Trophoblast cell (in vitro differentiated cells and primary cell): Measurements from ENCODE around the gene OR2W1.

ENCODE experiments used
- DNase-seq, 2 donors: peaks; one replicate each; pipeline ENCODE4 v3.0.0-alpha.2; 2016
- H2AFZ ChIP-seq: 2 replicates; pipeline ENCODE4 v1.6.1; 2013; ENCODE audit warnings: low read length, moderate library complexity, mild to moderate bottlenecking; ENCODE audit not compliant: insufficient read depth, poor library complexity
- H2AK5ac ChIP-seq: 2 replicates; pipeline ENCODE4 v1.6.1; 2013; ENCODE audit warnings: mild to moderate bottlenecking, low read length
- H2BK120ac ChIP-seq: 2 replicates; pipeline ENCODE4 v1.6.1; 2013; ENCODE audit warnings: low read length, mild to moderate bottlenecking, moderate library complexity; ENCODE audit not compliant: insufficient read depth, poor library complexity
- H2BK12ac ChIP-seq: 2 replicates; pipeline ENCODE4 v1.6.1; 2013; ENCODE audit warnings: mild to moderate bottlenecking, low read length, moderate library complexity
- H2BK5ac ChIP-seq: 2 replicates; pipeline ENCODE4 v1.6.1; 2013; ENCODE audit warnings: low read length, low read depth, moderate library complexity, mild to moderate bottlenecking; ENCODE audit not compliant: poor library complexity
- H3K14ac ChIP-seq: 2 replicates; pipeline ENCODE4 v1.6.1; 2013; ENCODE audit warnings: mild to moderate bottlenecking, low read length
- H3K18ac ChIP-seq: 2 replicates; pipeline ENCODE4 v1.6.1; 2013; ENCODE audit warnings: mild to moderate bottlenecking, low read length
- H3K23ac ChIP-seq: 2 replicates; pipeline ENCODE4 v1.6.1; 2013; ENCODE audit warnings: low read length
- H3K27ac ChIP-seq: 2 replicates; pipeline ENCODE4 v1.5.1; 2013; ENCODE audit warnings: low read depth, mild to moderate bottlenecking, inconsistent platforms, low read length, moderate library complexity
- H3K27me3 ChIP-seq: 2 replicates; pipeline ENCODE4 v1.6.1; 2013; ENCODE audit warnings: inconsistent platforms, mild to moderate bottlenecking, low read length, moderate library complexity; ENCODE audit not compliant: insufficient read depth
- H3K36me3 ChIP-seq, 2 experiments: 1 replicate in 1 of 2; 2 replicates in 1 of 2; pipeline ENCODE4 v1.6.1; 2013; ENCODE audit warnings: low read length in 2 of 2, mild to moderate bottlenecking in 2 of 2, moderate library complexity in 1 of 2; ENCODE audit not compliant: insufficient read depth in 2 of 2, control insufficient read depth in 1 of 2
- H3K4ac ChIP-seq: 2 replicates; pipeline ENCODE4 v1.6.1; 2013; ENCODE audit warnings: low read depth, mild to moderate bottlenecking, low read length, moderate library complexity
- H3K4me1 ChIP-seq, 2 experiments: 1 replicate in 1 of 2; 2 replicates in 1 of 2; pipeline ENCODE4 v1.6.1; 2013; ENCODE audit warnings: low read length in 2 of 2, mild to moderate bottlenecking in 2 of 2, moderate library complexity in 1 of 2; ENCODE audit not compliant: insufficient read depth in 2 of 2, control insufficient read depth in 1 of 2
- H3K4me2 ChIP-seq: 2 replicates; pipeline ENCODE4 v1.6.1; 2013; ENCODE audit warnings: inconsistent platforms, mild to moderate bottlenecking, low read length, moderate library complexity
- H3K4me3 ChIP-seq: 2 replicates; pipeline ENCODE4 v1.5.1; 2013; ENCODE audit warnings: mild to moderate bottlenecking, low read depth, low read length, inconsistent platforms
- H3K79me1 ChIP-seq: one replicate; pipeline ENCODE4 v1.6.1; 2013; ENCODE audit warnings: low read length
- H3K79me2 ChIP-seq: 2 replicates; pipeline ENCODE4 v1.6.1; 2013; ENCODE audit warnings: low read length, mild to moderate bottlenecking; ENCODE audit not compliant: control insufficient read depth, insufficient read depth, poor library complexity
- H3K9ac ChIP-seq: 2 replicates; pipeline ENCODE4 v1.6.1; 2013; ENCODE audit warnings: mild to moderate bottlenecking, low read length
- H3K9me3 ChIP-seq: 2 replicates; pipeline ENCODE4 v1.6.1; 2013; ENCODE audit warnings: low read depth, mild to moderate bottlenecking, control low read depth, inconsistent platforms, low read length; ENCODE audit not compliant: insufficient read depth
- H4K12ac ChIP-seq: 2 replicates; pipeline ENCODE4 v1.6.1; 2013; ENCODE audit warnings: low read depth, mild to moderate bottlenecking, low read length, moderate library complexity
- H4K8ac ChIP-seq: 2 replicates; pipeline ENCODE4 v1.6.1; 2013; ENCODE audit warnings: low read depth, mild to moderate bottlenecking, low read length, moderate library complexity
- H4K91ac ChIP-seq: one replicate; pipeline ENCODE4 v1.6.1; 2013; ENCODE audit warnings: low read depth, mild to moderate bottlenecking, low read length, moderate library complexity
- WGBS: extraction: QIAGEN DNeasy Blood & Tissue Kit; methylation state at CpG from one replicate; pipeline ENCODE4 v1.1.7; 2013; ENCODE audit warnings: missing lambda C conversion rate; ENCODE audit not compliant: insufficient read length, insufficient coverage; ENCODE audit errors: extremely low coverage; 5-methylcytosine and 5-hydroxymethylcytosine counted together

OR2W1 gene

GRCh38 chr6:29019629-29020028 lies 25.3 kb downstream of the OR2W1 start:
- H3K79me2 ChIP-seq: no peaks in the 10 kb centered on the region
- H3K18ac ChIP-seq: no peak overlapping the region
- no peaks in the 10 kb centered on the region for H3K36me3 ChIP-seq
- H3K79me1 ChIP-seq: no peaks in the 10 kb centered on the region
- H3K4me2 ChIP-seq: no peak overlapping the region
- H3K14ac ChIP-seq: no peak overlapping the region
- H2BK120ac ChIP-seq: no peak overlapping the region
- peaks cover 6% of the 10 kb centered on the region for H3K9me3 ChIP-seq
- H3K9ac ChIP-seq: no peak overlapping the region
- no peak overlapping the region for H2BK12ac ChIP-seq
- no peaks in the 10 kb centered on the region for H3K27me3 ChIP-seq
- H3K4me1 ChIP-seq: no peaks in the 10 kb centered on the region
- no peak for DNase-seq
- no peak overlapping the region for H4K91ac ChIP-seq
- no peak overlapping the region for H3K23ac ChIP-seq
- H4K8ac ChIP-seq: no peak overlapping the region
- H2BK5ac ChIP-seq: no peak overlapping the region
- no CpG with 5 or more reads among the region's 2 CpGs for WGBS
- no peak overlapping the region for H2AFZ ChIP-seq
- H3K4me3 ChIP-seq: no peak overlapping the region
- no peak overlapping the region for H3K4ac ChIP-seq
- H3K27ac ChIP-seq: no peak overlapping the region
- no peak overlapping the region for H2AK5ac ChIP-seq
- H4K12ac ChIP-seq: no peak overlapping the region

- H3K27me3 ChIP-seq: peaks cover 3% of the 10 kb centered on the region
- no peak overlapping the region for H4K12ac ChIP-seq
- no peak overlapping the region for H3K4me3 ChIP-seq
- H3K9me3 ChIP-seq: peaks cover 6% of the 10 kb centered on the region
- no peak overlapping the region for H3K14ac ChIP-seq
- H4K91ac ChIP-seq: no peak overlapping the region
- H4K8ac ChIP-seq: no peak overlapping the region
- no peaks in the 10 kb centered on the region for H3K4me1 ChIP-seq
- H3K79me2 ChIP-seq: no peaks in the 10 kb centered on the region
- H3K18ac ChIP-seq: no peak overlapping the region
- no peaks in the 10 kb centered on the region for H3K79me1 ChIP-seq
- DNase-seq: no peak
- no peak overlapping the region for H3K4me2 ChIP-seq
- H3K4ac ChIP-seq: no peak overlapping the region
- no peak overlapping the region for H2AK5ac ChIP-seq
- H3K23ac ChIP-seq: no peak overlapping the region
- no CpG with 5 or more reads among the region's 3 CpGs for WGBS
- H3K9ac ChIP-seq: no peak overlapping the region
- H2BK5ac ChIP-seq: no peak overlapping the region
- H3K36me3 ChIP-seq: no peaks in the 10 kb centered on the region
- no peak overlapping the region for H2BK12ac ChIP-seq
- H3K27ac ChIP-seq: no peak overlapping the region
- H2BK120ac ChIP-seq: no peak overlapping the region
- H2AFZ ChIP-seq: no peak overlapping the region
Measured at GRCh38 chr6:29017428-29017802, 27.6 kb downstream of the OR2W1 start.

GRCh38 chr6:29016559-29017427 lies 28.2 kb downstream of the OR2W1 start:
- Histone ChIP-seq H3K4ac (no peak overlapping the region), H3K36me3 (no peaks in the 10 kb centered on the region), H3K27me3 (peaks cover 6% of the 10 kb centered on the region), H3K4me1 (no peaks in the 10 kb centered on the region), H3K18ac (no peak overlapping the region), H2AK5ac (no peak overlapping the region), H3K79me2 (no peaks in the 10 kb centered on the region), H3K4me2 (peak overlapping the region; percentile 73), H4K12ac (no peak overlapping the region), H2BK120ac (no peak overlapping the region), H3K9me3 (peaks cover 6% of the 10 kb centered on the region), H2BK12ac (no peak overlapping the region), H2BK5ac (no peak overlapping the region), H2AFZ (peak overlapping the region; percentile 61), H3K79me1 (no peaks in the 10 kb centered on the region), H3K9ac (no peak overlapping the region), H3K23ac (no peak overlapping the region), H3K14ac (no peak overlapping the region), H3K4me3 (peak overlapping the region; percentile 67), H3K27ac (no peak overlapping the region), H4K91ac (no peak overlapping the region), H4K8ac (peak overlapping the region; percentile 3)
- WGBS: no CpG with 5 or more reads among the region's 41 CpGs
- peak; percentile 76 to 97 for DNase-seq

- Histone ChIP-seq H3K18ac (no peak overlapping the region), H3K14ac (no peak overlapping the region), H3K9me3 (peaks cover 6% of the 10 kb centered on the region), H4K12ac (no peak overlapping the region), H3K4me3 (no peak overlapping the region), H2AFZ (no peak overlapping the region), H3K27ac (no peak overlapping the region), H3K4ac (no peak overlapping the region), H3K23ac (no peak overlapping the region), H2BK12ac (no peak overlapping the region), H3K9ac (no peak overlapping the region), H2AK5ac (no peak overlapping the region), H2BK120ac (no peak overlapping the region), H2BK5ac (no peak overlapping the region), H3K36me3 (no peaks in the 10 kb centered on the region), H4K8ac (no peak overlapping the region), H4K91ac (no peak overlapping the region), H3K27me3 (peaks cover 6% of the 10 kb centered on the region), H3K4me1 (no peaks in the 10 kb centered on the region), H3K79me1 (no peaks in the 10 kb centered on the region), H3K79me2 (no peaks in the 10 kb centered on the region), H3K4me2 (no peak overlapping the region)
- DNase-seq: no peak
- no CpG with 5 or more reads among the region's 79 CpGs for WGBS
Measured at GRCh38 chr6:29014729-29015608, 30.0 kb downstream of the OR2W1 start.
